ENCODE results near the gene MRPL16. TPM values are rescaled to one million over a fixed set of nuclear protein-coding genes. Genes with fewer than 3 reads are reported as not detected.

Gene MRPL16
- total RNA-seq, 2 donors from 2014 or later: 52.8 to 58.4 TPM

GRCh38 chr11:59845399-59845798 is 34.8 kb upstream of the MRPL16 start, which contains the start of gene CBLIF:
Gene CBLIF, minus strand, starts transcription at chr11:59845499. Its CDS starts 46 bp downstream, at chr11:59845453.
- Mint-ChIP-seq H3K27me3 (ENCODE audit: insufficient read depth) (no peaks in the 10 kb centered on the region), H3K27ac (no peak within 1 kb of the TSS), H3K36me3 (ENCODE audit: low read depth) (no peaks in the 10 kb centered on the region), H3K9me3 (no peaks in the 10 kb centered on the region), H3K4me3 (no peak within 1 kb of the TSS), H3K4me1 (peaks cover 1% of the 10 kb centered on the region)
- DNase-seq: no peak
- H3K27me3 ChIP-seq (ENCODE audit: control insufficient read depth, insufficient read depth, low read length, poor library complexity, severe bottlenecking): no peaks in the 10 kb centered on the region
- no peak within 1 kb of the TSS for H3K4me3 ChIP-seq (ENCODE audit: low read length)
- WGBS, 2 experiments (ENCODE audit: insufficient coverage in 1 of 2, insufficient read length in 1 of 2): 92 to 100% methylated on average over 2 to 4 of the region's 4 CpGs
- no peaks in the 10 kb centered on the region for H3K4me1 ChIP-seq (ENCODE audit: control insufficient read depth, insufficient read depth, low read length)
- H3K9ac ChIP-seq (ENCODE audit: extremely low read depth, low read length, poor library complexity, severe bottlenecking): no peak within 1 kb of the TSS
- H3K36me3 ChIP-seq (ENCODE audit: control insufficient read depth, insufficient read depth, low read length): no peaks in the 10 kb centered on the region
- H3K9me3 ChIP-seq (ENCODE audit: control insufficient read depth, low read length): no peaks in the 10 kb centered on the region
- H3K27ac ChIP-seq (ENCODE audit: low read depth, low read length): no peak within 1 kb of the TSS
- TF ChIP-seq, protein P1, sequence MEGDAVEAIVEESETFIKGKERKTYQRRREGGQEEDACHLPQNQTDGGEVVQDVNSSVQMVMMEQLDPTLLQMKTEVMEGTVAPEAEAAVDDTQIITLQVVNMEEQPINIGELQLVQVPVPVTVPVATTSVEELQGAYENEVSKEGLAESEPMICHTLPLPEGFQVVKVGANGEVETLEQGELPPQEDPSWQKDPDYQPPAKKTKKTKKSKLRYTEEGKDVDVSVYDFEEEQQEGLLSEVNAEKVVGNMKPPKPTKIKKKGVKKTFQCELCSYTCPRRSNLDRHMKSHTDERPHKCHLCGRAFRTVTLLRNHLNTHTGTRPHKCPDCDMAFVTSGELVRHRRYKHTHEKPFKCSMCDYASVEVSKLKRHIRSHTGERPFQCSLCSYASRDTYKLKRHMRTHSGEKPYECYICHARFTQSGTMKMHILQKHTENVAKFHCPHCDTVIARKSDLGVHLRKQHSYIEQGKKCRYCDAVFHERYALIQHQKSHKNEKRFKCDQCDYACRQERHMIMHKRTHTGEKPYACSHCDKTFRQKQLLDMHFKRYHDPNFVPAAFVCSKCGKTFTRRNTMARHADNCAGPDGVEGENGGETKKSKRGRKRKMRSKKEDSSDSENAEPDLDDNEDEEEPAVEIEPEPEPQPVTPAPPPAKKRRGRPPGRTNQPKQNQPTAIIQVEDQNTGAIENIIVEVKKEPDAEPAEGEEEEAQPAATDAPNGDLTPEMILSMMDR (conservative IDR thresholded peaks at IDR 0.05): no peak

- WGBS, 2 experiments (ENCODE audit: insufficient coverage in 1 of 2, insufficient read length in 1 of 2): 95 to 96% methylated on average over 8 to 12 of the region's 12 CpGs
- H3K27me3 Mint-ChIP-seq (ENCODE audit: insufficient read depth): no peaks in the 10 kb centered on the region
- no peak overlapping the region for H3K4me3 Mint-ChIP-seq
- Histone ChIP-seq H3K9me3 (ENCODE audit: control insufficient read depth, low read length) (no peaks in the 10 kb centered on the region), H3K4me1 (ENCODE audit: control insufficient read depth, insufficient read depth, low read length) (no peaks in the 10 kb centered on the region), H3K4me3 (ENCODE audit: low read length) (no peak overlapping the region), H3K27ac (ENCODE audit: low read depth, low read length) (no peak overlapping the region), H3K36me3 (ENCODE audit: control insufficient read depth, insufficient read depth, low read length) (no peaks in the 10 kb centered on the region), H3K9ac (ENCODE audit: extremely low read depth, low read length, poor library complexity, severe bottlenecking) (no peak overlapping the region), H3K27me3 (ENCODE audit: control insufficient read depth, insufficient read depth, low read length, poor library complexity, severe bottlenecking) (no peaks in the 10 kb centered on the region)
- H3K27ac Mint-ChIP-seq: no peak overlapping the region
- H3K4me1 Mint-ChIP-seq: peaks cover 1% of the 10 kb centered on the region
- H3K36me3 Mint-ChIP-seq (ENCODE audit: low read depth): no peaks in the 10 kb centered on the region
- no peak for DNase-seq
- TF ChIP-seq, protein P1 (conservative IDR thresholded peaks at IDR 0.05): no peak
- no peaks in the 10 kb centered on the region for H3K9me3 Mint-ChIP-seq
Measured at GRCh38 chr11:59842316-59842715, 31.7 kb upstream of the MRPL16 start.

GRCh38 chr11:59841514-59841913 is 30.9 kb upstream of the MRPL16 start:
- Histone ChIP-seq H3K27ac (ENCODE audit: low read depth, low read length) (no peak overlapping the region), H3K9ac (ENCODE audit: extremely low read depth, low read length, poor library complexity, severe bottlenecking) (no peak overlapping the region), H3K4me3 (ENCODE audit: low read length) (no peak overlapping the region), H3K27me3 (ENCODE audit: control insufficient read depth, insufficient read depth, low read length, poor library complexity, severe bottlenecking) (no peaks in the 10 kb centered on the region), H3K36me3 (ENCODE audit: control insufficient read depth, insufficient read depth, low read length) (no peaks in the 10 kb centered on the region), H3K4me1 (ENCODE audit: control insufficient read depth, insufficient read depth, low read length) (no peaks in the 10 kb centered on the region), H3K9me3 (ENCODE audit: control insufficient read depth, low read length) (no peaks in the 10 kb centered on the region)
- Mint-ChIP-seq H3K27me3 (ENCODE audit: insufficient read depth) (no peaks in the 10 kb centered on the region), H3K9me3 (no peaks in the 10 kb centered on the region), H3K27ac (no peak overlapping the region), H3K4me1 (peaks cover 1% of the 10 kb centered on the region), H3K36me3 (ENCODE audit: low read depth) (no peaks in the 10 kb centered on the region), H3K4me3 (no peak overlapping the region)
- TF ChIP-seq, protein P1 (conservative IDR thresholded peaks at IDR 0.05): no peak
- DNase-seq: no peak
- WGBS, 2 experiments (ENCODE audit: insufficient coverage in 1 of 2, insufficient read length in 1 of 2): 88 to 90% methylated on average over 2 of the region's 2 CpGs
